ENCODE measurements around the gene CA10. TPM values are rescaled to one million over a fixed set of nuclear protein-coding genes. Genes with fewer than 3 reads are reported as not detected.

The CA10 gene
- total and polyA plus RNA-seq, 2 experiments from 2014 or later = 0.33 TPM; not detected in 1

DNA sequence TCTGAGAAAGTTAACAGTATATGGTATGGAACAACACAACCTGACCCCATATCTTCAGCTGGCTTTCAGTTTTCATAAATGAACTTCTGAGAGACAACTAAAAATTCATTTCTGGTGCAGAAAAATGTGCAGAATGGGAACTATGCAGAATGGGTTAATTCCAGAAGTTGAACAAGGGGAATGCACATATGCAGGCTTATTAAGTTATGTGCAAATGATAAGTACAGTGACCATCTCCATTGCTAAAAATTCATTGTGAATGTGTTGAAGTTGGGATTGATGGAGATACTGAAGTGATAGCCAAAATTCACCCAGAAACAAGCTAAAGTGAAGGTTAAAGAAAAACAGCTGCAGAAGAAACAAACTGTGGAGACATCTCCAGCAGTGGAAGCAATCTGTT lies 315.8 kb downstream of the CA10 start:
- H3K79me2 ChIP-seq = no peaks in the 10 kb centered on the region
- no peak for DNase-seq (ENCODE audit: low spot score)
- H3K4me3 ChIP-seq = no peak overlapping the region
- no peaks in the 10 kb centered on the region for H3K9me3 ChIP-seq (ENCODE audit: low read depth)
- peaks cover 3% of the 10 kb centered on the region for H3K27me3 ChIP-seq
- H3K36me3 ChIP-seq (replicated peaks; ENCODE audit: insufficient read depth, low read depth) = no peaks in the 10 kb centered on the region
- no peak overlapping the region for H3K4me2 ChIP-seq
- H3K4me1 ChIP-seq (ENCODE audit: insufficient read depth) = no peaks in the 10 kb centered on the region
- H3K9me2 ChIP-seq (replicated peaks; ENCODE audit: insufficient read depth) = no peaks in the 10 kb centered on the region
- no peak overlapping the region for H2AFZ ChIP-seq
- TF ChIP-seq, protein P1, sequence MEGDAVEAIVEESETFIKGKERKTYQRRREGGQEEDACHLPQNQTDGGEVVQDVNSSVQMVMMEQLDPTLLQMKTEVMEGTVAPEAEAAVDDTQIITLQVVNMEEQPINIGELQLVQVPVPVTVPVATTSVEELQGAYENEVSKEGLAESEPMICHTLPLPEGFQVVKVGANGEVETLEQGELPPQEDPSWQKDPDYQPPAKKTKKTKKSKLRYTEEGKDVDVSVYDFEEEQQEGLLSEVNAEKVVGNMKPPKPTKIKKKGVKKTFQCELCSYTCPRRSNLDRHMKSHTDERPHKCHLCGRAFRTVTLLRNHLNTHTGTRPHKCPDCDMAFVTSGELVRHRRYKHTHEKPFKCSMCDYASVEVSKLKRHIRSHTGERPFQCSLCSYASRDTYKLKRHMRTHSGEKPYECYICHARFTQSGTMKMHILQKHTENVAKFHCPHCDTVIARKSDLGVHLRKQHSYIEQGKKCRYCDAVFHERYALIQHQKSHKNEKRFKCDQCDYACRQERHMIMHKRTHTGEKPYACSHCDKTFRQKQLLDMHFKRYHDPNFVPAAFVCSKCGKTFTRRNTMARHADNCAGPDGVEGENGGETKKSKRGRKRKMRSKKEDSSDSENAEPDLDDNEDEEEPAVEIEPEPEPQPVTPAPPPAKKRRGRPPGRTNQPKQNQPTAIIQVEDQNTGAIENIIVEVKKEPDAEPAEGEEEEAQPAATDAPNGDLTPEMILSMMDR (IDR thresholded peaks at IDR 0.05; ENCODE audit: poor library complexity) = no peak
- TF ChIP-seq EZH2phosphoT487 (IDR thresholded peaks at IDR 0.05; ENCODE audit: low read depth, severe bottlenecking, unreplicated experiment) = no peak
- TF ChIP-seq EZH2 (IDR thresholded peaks at IDR 0.05; ENCODE audit: borderline replicate concordance) = no peak
- H3K27ac ChIP-seq = no peak overlapping the region
- no peaks in the 10 kb centered on the region for H4K20me1 ChIP-seq (ENCODE audit: insufficient read depth, poor library complexity, severe bottlenecking)

DNA sequence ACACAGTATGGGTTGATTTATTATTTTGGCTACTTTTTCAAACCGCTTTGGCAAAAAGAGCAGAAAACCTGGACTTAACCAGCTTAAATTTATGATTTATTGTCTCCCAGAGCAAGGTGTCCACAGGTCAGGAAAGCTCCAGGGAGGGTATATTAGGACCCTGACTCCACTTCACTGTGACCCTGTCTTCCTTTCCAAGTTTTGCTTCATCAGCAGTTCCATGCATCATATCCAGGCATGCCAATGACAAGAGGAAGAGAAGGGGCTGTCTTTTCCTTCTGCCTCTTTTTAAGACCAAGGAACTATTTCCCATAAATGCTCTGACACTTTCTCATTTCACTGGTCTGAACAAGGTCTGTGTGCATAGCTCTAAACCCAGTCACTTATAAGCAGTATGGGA lies 316.8 kb downstream of the CA10 start:
- Histone ChIP-seq H3K36me3 (replicated peaks; ENCODE audit: insufficient read depth, low read depth) (no peaks in the 10 kb centered on the region), H3K9me2 (replicated peaks; ENCODE audit: insufficient read depth) (no peaks in the 10 kb centered on the region), H3K27ac (no peak overlapping the region), H4K20me1 (ENCODE audit: insufficient read depth, poor library complexity, severe bottlenecking) (no peaks in the 10 kb centered on the region), H3K79me2 (no peaks in the 10 kb centered on the region), H3K4me3 (no peak overlapping the region), H3K4me1 (ENCODE audit: insufficient read depth) (no peaks in the 10 kb centered on the region), H3K27me3 (peaks cover 3% of the 10 kb centered on the region), H3K9me3 (ENCODE audit: low read depth) (no peaks in the 10 kb centered on the region), H2AFZ (no peak overlapping the region), H3K4me2 (no peak overlapping the region)
- TF ChIP-seq EZH2 (IDR thresholded peaks at IDR 0.05; ENCODE audit: borderline replicate concordance) (no peak), EZH2phosphoT487 (IDR thresholded peaks at IDR 0.05; ENCODE audit: low read depth, severe bottlenecking, unreplicated experiment) (no peak)
- TF ChIP-seq, protein P1 (IDR thresholded peaks at IDR 0.05; ENCODE audit: poor library complexity) = no peak
- WGBS (ENCODE audit: low lambda C conversion rate, missing lambda C conversion rate) = 87% methylated on average over 1 of the region's 1 CpG
- DNase-seq (ENCODE audit: low spot score) = no peak

DNA sequence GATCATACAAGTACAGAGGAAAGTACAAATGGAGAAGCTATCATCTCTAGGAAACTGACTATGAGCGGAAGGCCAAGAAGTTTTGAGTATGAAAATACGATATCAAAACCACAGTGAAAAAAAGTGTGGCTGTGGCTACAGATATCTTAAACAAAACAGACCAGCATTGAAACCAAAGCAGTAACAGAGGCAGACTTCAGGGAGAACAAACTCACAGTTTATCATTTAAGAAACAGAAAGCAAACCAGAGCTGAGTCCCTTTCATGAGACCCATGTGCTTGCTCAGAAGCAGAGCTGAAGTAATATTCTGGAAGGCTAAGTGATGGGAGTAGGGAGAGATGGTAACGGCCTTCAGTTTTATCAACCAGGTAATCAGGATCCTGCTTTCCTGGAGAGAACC lies 317.8 kb downstream of the CA10 start:
- 84% methylated on average over 3 of the region's 3 CpGs for WGBS (ENCODE audit: low lambda C conversion rate, missing lambda C conversion rate)
- Histone ChIP-seq H3K4me3 (no peak overlapping the region), H3K27me3 (peaks cover 3% of the 10 kb centered on the region), H2AFZ (no peak overlapping the region), H3K9me3 (ENCODE audit: low read depth) (no peaks in the 10 kb centered on the region), H3K27ac (no peak overlapping the region), H3K4me1 (ENCODE audit: insufficient read depth) (no peaks in the 10 kb centered on the region), H3K4me2 (no peak overlapping the region), H4K20me1 (ENCODE audit: insufficient read depth, poor library complexity, severe bottlenecking) (no peaks in the 10 kb centered on the region), H3K36me3 (replicated peaks; ENCODE audit: insufficient read depth, low read depth) (no peaks in the 10 kb centered on the region), H3K9me2 (replicated peaks; ENCODE audit: insufficient read depth) (no peaks in the 10 kb centered on the region), H3K79me2 (no peaks in the 10 kb centered on the region)
- TF ChIP-seq, protein P1 (IDR thresholded peaks at IDR 0.05; ENCODE audit: poor library complexity) = no peak
- no peak for TF ChIP-seq EZH2phosphoT487 (IDR thresholded peaks at IDR 0.05; ENCODE audit: low read depth, severe bottlenecking, unreplicated experiment)
- no peak for TF ChIP-seq EZH2 (IDR thresholded peaks at IDR 0.05; ENCODE audit: borderline replicate concordance)
- no peak for DNase-seq (ENCODE audit: low spot score)

- H4K20me1 ChIP-seq (ENCODE audit: insufficient read depth, poor library complexity, severe bottlenecking) = no peaks in the 10 kb centered on the region
- no peaks in the 10 kb centered on the region for H3K9me2 ChIP-seq (replicated peaks; ENCODE audit: insufficient read depth)
- H2AFZ ChIP-seq = no peak overlapping the region
- no peak overlapping the region for H3K4me3 ChIP-seq
- H3K4me1 ChIP-seq (ENCODE audit: insufficient read depth) = no peaks in the 10 kb centered on the region
- 79% methylated on average over 3 of the region's 3 CpGs for WGBS (ENCODE audit: low lambda C conversion rate, missing lambda C conversion rate)
- H3K27ac ChIP-seq = no peak overlapping the region
- TF ChIP-seq, protein P1 (IDR thresholded peaks at IDR 0.05; ENCODE audit: poor library complexity) = no peak
- TF ChIP-seq EZH2 (IDR thresholded peaks at IDR 0.05; ENCODE audit: borderline replicate concordance) (no peak), EZH2phosphoT487 (IDR thresholded peaks at IDR 0.05; ENCODE audit: low read depth, severe bottlenecking, unreplicated experiment) (no peak)
- H3K79me2 ChIP-seq = no peaks in the 10 kb centered on the region
- DNase-seq (ENCODE audit: low spot score) = no peak
- no peaks in the 10 kb centered on the region for H3K9me3 ChIP-seq (ENCODE audit: low read depth)
- H3K27me3 ChIP-seq = no peaks in the 10 kb centered on the region
- H3K4me2 ChIP-seq = no peak overlapping the region
- H3K36me3 ChIP-seq (replicated peaks; ENCODE audit: insufficient read depth, low read depth) = no peaks in the 10 kb centered on the region
These were observed 324.9 kb downstream of the CA10 start for GRCh38 chr17:51833620-51834019.
